ENCODE data around the gene IFITM5. TPM values are rescaled to one million over a fixed set of nuclear protein-coding genes. Genes with fewer than 3 reads are reported as not detected.
A peak's percentile ranks its signal among the peaks of the same experiment; 100 is the strongest.

Gene IFITM5
- total RNA-seq, 1 donor from 2014 or later: not detected

- DNase-seq (peak; percentile 44), ATAC-seq (peak; percentile 3)
- intact Hi-C loops (cut with micrococcal nuclease): no loop called here
Measured at GRCh38 chr11:298406-299065, 790 bp downstream of the IFITM5 start.

- ATAC-seq (peak; percentile 58), DNase-seq (peak; percentile 63)
- intact Hi-C loops (cut with micrococcal nuclease): no loop called here
Measured at GRCh38 chr11:297586-298405, 1.5 kb downstream of the IFITM5 start.

- ATAC-seq (peak; percentile 6), DNase-seq (peak; percentile 36)
- intact Hi-C loops (cut with micrococcal nuclease): no loop called here
Measured at GRCh38 chr11:297051-297585, 2.2 kb downstream of the IFITM5 start.

GRCh38 chr11:296171-297050 is 2.9 kb downstream of the IFITM5 start:
- ATAC-seq: no peak
- DNase-seq: peak; percentile 27
- intact Hi-C loops (cut with micrococcal nuclease): no loop called here

GRCh38 chr11:295351-296170 is 3.8 kb downstream of the IFITM5 start:
- intact Hi-C loops (cut with micrococcal nuclease): no loop called here
- no peak for ATAC-seq
- DNase-seq: peak; percentile 27

- intact Hi-C loops (cut with micrococcal nuclease): no loop called here
- DNase-seq (peak; percentile 28), ATAC-seq (no peak)
Measured at GRCh38 chr11:294780-295179, 4.5 kb downstream of the IFITM5 start.

- intact Hi-C loops (cut with micrococcal nuclease): no loop called here
- ATAC-seq (no peak), DNase-seq (peak; percentile 26)
Measured at GRCh38 chr11:293852-294661, 5.3 kb downstream of the IFITM5 start.

- DNase-seq: peak; percentile 29
- no peak for ATAC-seq
- intact Hi-C loops (cut with micrococcal nuclease): no loop called here
Measured at GRCh38 chr11:293271-293851, 6.0 kb downstream of the IFITM5 start.

GRCh38 chr11:292211-293121 is 6.9 kb downstream of the IFITM5 start:
- DNase-seq: peak; percentile 29
- ATAC-seq: no peak
- intact Hi-C loops (cut with micrococcal nuclease): no loop called here

- intact Hi-C loops (cut with micrococcal nuclease): no loop called here
- DNase-seq (peak; percentile 29), ATAC-seq (no peak)
Measured at GRCh38 chr11:291281-292210, 7.8 kb downstream of the IFITM5 start.

GRCh38 chr11:290621-291231 is 8.6 kb downstream of the IFITM5 start:
- peak; percentile 17 for DNase-seq
- ATAC-seq: no peak
- intact Hi-C loops (cut with micrococcal nuclease): no loop called here

GRCh38 chr11:289712-290620 is 9.4 kb downstream of the IFITM5 start:
- intact Hi-C loops (cut with micrococcal nuclease): no loop called here
- DNase-seq (peak; percentile 31), ATAC-seq (no peak)

GRCh38 chr11:289398-289711 is 10.0 kb downstream of the IFITM5 start:
- ATAC-seq (peak; percentile 3), DNase-seq (no peak)
- intact Hi-C loops (cut with micrococcal nuclease): no loop called here

Data from left ventricle myocardium superior (tissue), 1 donor.